ENCODE measurements around the gene TPX2.

- TF ChIP-seq CTCF (IDR thresholded peaks at IDR 0.05) = no peak
- TF ChIP-seq EP300 (IDR thresholded peaks at IDR 0.05) = no peak
- TF ChIP-seq POLR2AphosphoS5 (IDR thresholded peaks at IDR 0.05) = no peak
Observed at GRCh38 chr20:31833931-31834521, 94.9 kb downstream of the TPX2 start.
